ENCODE data around the gene GPI.
A peak's percentile ranks its signal among the peaks of the same experiment; 100 is the strongest.
"Not testable (repeated sequence)": the region's sequence is repeated elsewhere in the genome, so short reads cannot be mapped to it uniquely, and the experiment has no call there.

The GPI gene

GRCh38 chr19:34393031-34393430, 28.0 kb downstream of the GPI start:
- TF ChIP-seq CTCF (IDR thresholded peaks at IDR 0.05; ENCODE audit: low read depth, low read length), result no peak

GRCh38 chr19:34393629-34394028, 28.6 kb downstream of the GPI start:
- no peak overlapping the region for H3K4me3 ChIP-seq (ENCODE audit: low read depth, low read length)
- TF ChIP-seq CTCF (IDR thresholded peaks at IDR 0.05; ENCODE audit: low read depth, low read length), result no peak

More at GRCh38 chr19:34393031-34393430, 28.0 kb downstream of the GPI start:
- no peak overlapping the region for H3K4me3 ChIP-seq (ENCODE audit: low read depth, low read length)

- H3K4me3 ChIP-seq (ENCODE audit: low read depth, low read length), result no peak overlapping the region
- TF ChIP-seq CTCF (IDR thresholded peaks at IDR 0.05; ENCODE audit: low read depth, low read length), result no peak
Measured at GRCh38 chr19:34397853-34398252, 32.9 kb downstream of the GPI start.

- no peak overlapping the region for H3K4me3 ChIP-seq (ENCODE audit: low read depth, low read length)
- TF ChIP-seq CTCF (IDR thresholded peaks at IDR 0.05; ENCODE audit: low read depth, low read length), result no peak
Measured at GRCh38 chr19:34399886-34400285, 34.9 kb downstream of the GPI start.

GRCh38 chr19:34400844-34401243, 35.8 kb downstream of the GPI start:
- not testable (repeated sequence) for H3K4me3 ChIP-seq (ENCODE audit: low read depth, low read length)

GRCh38 chr19:34402074-34402600, 37.1 kb downstream of the GPI start:
- no peak for TF ChIP-seq CTCF (IDR thresholded peaks at IDR 0.05; ENCODE audit: low read depth, low read length)
- H3K4me3 ChIP-seq (ENCODE audit: low read depth, low read length), result no peak overlapping the region

GRCh38 chr19:34403784-34404108, 38.8 kb downstream of the GPI start:
- no peak for TF ChIP-seq CTCF (IDR thresholded peaks at IDR 0.05; ENCODE audit: low read depth, low read length)
- peak overlapping the region; percentile 98 for H3K4me3 ChIP-seq (ENCODE audit: low read depth, low read length)
